SK-N-SH (cell line): Measurements from ENCODE around the gene ELAC1. TPM values are rescaled to one million over a fixed set of nuclear protein-coding genes. Genes with fewer than 3 reads are reported as not detected.

Experiments
- CTCF ChIA-PET: fragments of 300-600, 350-600 bp; formaldehyde crosslinking; extraction: SDS; loops from one replicate; lab custom pipeline; 2021; lab: Yijun Ruan, JAX
- POLR2A ChIA-PET: fragments of 350-600 bp; sonication (Branson Sonifier 250); formaldehyde crosslinking; extraction: SDS; loops from one replicate; lab custom pipeline; 2020; ENCODE audit warnings: antibody characterized with exemption, inconsistent platforms; lab: Yijun Ruan, JAX
- DNase-seq: peaks from one replicate; pipeline ENCODE4 v3.0.0; 2012
- H2AFZ ChIP-seq: fragments of 200-600 bp; sonication (generic); 2 replicates; pipeline ENCODE4 v1.8.1; 2016; ENCODE audit warnings: antibody characterized with exemption, mild to moderate bottlenecking, low read depth
- H3F3A ChIP-seq: fragments of 200-600 bp; sonication (generic); replicated peaks from 2 replicates; pipeline ENCODE3; 2016; ENCODE audit warnings: antibody characterized with exemption, mild to moderate bottlenecking; ENCODE audit not compliant: insufficient read depth
- H3K27ac ChIP-seq, 2 experiments: fragments of 200-500 bp in 1 of 2; fragments of 200-600 bp in 1 of 2; sonication (Bioruptor generic) in 1 of 2; sonication (generic), shearing (Covaris generic) in 1 of 2; 2 replicates each; pipeline versions ENCODE4 v1.5.1 to v1.6.1; 2014 to 2016; ENCODE audit warnings: low read depth in 2 of 2, inconsistent platforms in 1 of 2, low read length in 1 of 2, mild to moderate bottlenecking in 1 of 2, mixed read lengths in 1 of 2
- H3K27me3 ChIP-seq: fragments of 200-600 bp; sonication (generic), shearing (Covaris generic); 2 replicates; pipeline ENCODE4 v1.6.1; 2016; ENCODE audit warnings: mixed run types; ENCODE audit not compliant: insufficient read depth
- H3K36me3 ChIP-seq, 2 experiments: fragments of 200-500 bp in 1 of 2; fragments of 200-600 bp in 1 of 2; sonication (Bioruptor generic) in 1 of 2; sonication (generic) in 1 of 2; replicated peaks in 1 of 2; 2 replicates each; pipeline versions ENCODE3 to v1.5.1; 2014 to 2016; ENCODE audit warnings: low read length in 1 of 2, mild to moderate bottlenecking in 1 of 2; ENCODE audit not compliant: insufficient read depth in 2 of 2, control insufficient read depth in 1 of 2
- H3K4me1 ChIP-seq, 2 experiments: fragments of 200-500 bp in 1 of 2; fragments of 200-600 bp in 1 of 2; sonication (Bioruptor generic) in 1 of 2; sonication (generic), shearing (Covaris generic) in 1 of 2; 2 replicates each; pipeline versions ENCODE4 v1.5.1 to v1.6.1; 2014 to 2016; ENCODE audit warnings: low read depth in 1 of 2, low read length in 1 of 2, mixed run types in 1 of 2; ENCODE audit not compliant: insufficient read depth in 2 of 2, control insufficient read depth in 1 of 2
- H3K4me2 ChIP-seq: fragments of 200-600 bp; sonication (generic), shearing (Covaris generic); 2 replicates; pipeline ENCODE4 v1.6.1; 2017; ENCODE audit warnings: mixed run types
- H3K4me3 ChIP-seq, 2 experiments: fragments of 200-500 bp in 1 of 2; fragments of 200-600 bp in 1 of 2; sonication (Bioruptor generic) in 1 of 2; sonication (generic), shearing (Covaris generic) in 1 of 2; 2 replicates each; pipeline versions ENCODE4 v1.5.1 to v1.8.1; 2014 to 2016; ENCODE audit warnings: low read depth in 2 of 2, inconsistent platforms in 1 of 2, low read length in 1 of 2, mild to moderate bottlenecking in 1 of 2, mixed read lengths in 1 of 2, moderate library complexity in 1 of 2
- H3K79me2 ChIP-seq: fragments of 200-600 bp; sonication (generic); 2 replicates; pipeline ENCODE4 v1.8.1; 2017; ENCODE audit warnings: mild to moderate bottlenecking; ENCODE audit not compliant: insufficient read depth
- H3K9ac ChIP-seq: fragments of 200-600 bp; sonication (generic); 2 replicates; pipeline ENCODE4 v1.6.1; 2017; ENCODE audit warnings: mixed run types
- H3K9me2 ChIP-seq: fragments of 200-600 bp; sonication (generic); 2 replicates; pipeline ENCODE4 v1.6.1; 2017; ENCODE audit warnings: mixed run types
- H3K9me3 ChIP-seq: fragments of 200-600 bp; sonication (generic); 2 replicates; pipeline ENCODE4 v1.6.1; 2017; ENCODE audit warnings: mixed run types, mild to moderate bottlenecking, moderate library complexity
- H4K20me1 ChIP-seq: fragments of 200-600 bp; sonication (generic); 2 replicates; pipeline ENCODE4 v1.6.1; 2017; ENCODE audit warnings: mild to moderate bottlenecking, mixed run types; ENCODE audit not compliant: insufficient read depth
- GABPA ChIP-seq: IDR thresholded peaks from 2 replicates; pipeline ENCODE4 v1.4.0; 2012; ENCODE audit warnings: low read depth, mild to moderate bottlenecking
- POLR2AphosphoS5 ChIP-seq: IDR thresholded peaks from 2 replicates; pipeline ENCODE4 v1.6.1; 2012; ENCODE audit warnings: low read depth, low read length
- SMC3 ChIP-seq: IDR thresholded peaks from 2 replicates; pipeline ENCODE4 v1.6.1; 2012; ENCODE audit warnings: low read depth, low read length, improper control_type of control experiment
- TAF1 ChIP-seq: IDR thresholded peaks from 2 replicates; pipeline ENCODE4 v1.6.1; 2012; ENCODE audit warnings: low read depth, mild to moderate bottlenecking, low read length, moderate library complexity, borderline replicate concordance
- TEAD4 ChIP-seq: IDR thresholded peaks from 2 replicates; pipeline ENCODE4 v1.4.0; 2012; ENCODE audit warnings: mild to moderate bottlenecking, borderline replicate concordance; ENCODE audit not compliant: insufficient read depth
- YY1 ChIP-seq: IDR thresholded peaks from 2 replicates; pipeline ENCODE4 v1.4.0; 2012; ENCODE audit warnings: low read depth, mild to moderate bottlenecking
- WGBS: methylation state at CpG from one replicate; pipeline ENCODE4 v1.1.6; 2017; ENCODE audit warnings: low lambda C conversion rate; 5-methylcytosine and 5-hydroxymethylcytosine counted together
- polyA plus RNA-seq, 3 experiments: library from polyadenylated mRNA; depleted of rRNA; stranded (reverse); fragments of >200 nt; gene quantifications; 2 replicates each; pipeline ENCODE4 v1.2.3, GENCODE V29; 2012
- TF ChIP-seq, protein P1 (sequence below): IDR thresholded peaks from 2 replicates; pipeline ENCODE4 v1.6.1; 2012; ENCODE audit warnings: mild to moderate bottlenecking, low read depth, low read length, moderate library complexity
- TF ChIP-seq, protein P2 (sequence below): IDR thresholded peaks from 2 replicates; pipeline ENCODE4 v1.4.0; 2012; ENCODE audit warnings: low read depth, borderline replicate concordance

ELAC1 gene
- polyA plus RNA-seq, 1 of the 3 experiments (the other 2 are of a cell fraction): 10.8 TPM

DNA sequence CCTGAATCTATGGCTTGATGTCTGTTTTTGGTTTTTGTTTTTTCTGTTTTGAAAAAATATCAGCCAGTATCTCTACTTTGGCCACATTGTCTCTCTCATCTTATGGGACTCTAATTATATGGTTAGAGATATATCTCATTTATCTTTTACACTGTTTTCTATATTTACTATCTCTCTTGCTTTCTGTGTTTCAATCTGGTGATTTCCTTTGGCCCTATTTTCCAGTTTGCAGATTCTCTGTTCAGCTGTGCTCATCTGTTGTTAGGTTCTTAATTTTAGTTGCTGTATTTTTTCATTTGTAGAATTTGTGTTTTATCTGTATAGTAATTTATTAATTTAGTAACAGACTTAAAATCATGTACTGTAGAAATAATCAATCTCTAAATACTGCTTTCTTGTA lies 41.3 kb upstream of the ELAC1 start:
- Histone ChIP-seq H3K27me3 (no peaks in the 10 kb centered on the region), H3K27ac (no peak overlapping the region), H3K9me2 (no peaks in the 10 kb centered on the region), H3K36me3 (peaks cover 41 to 53% of the 10 kb centered on the region in 2 experiments), H4K20me1 (no peaks in the 10 kb centered on the region), H3K4me2 (no peak overlapping the region), H3K4me1 (no peaks in the 10 kb centered on the region), H3K79me2 (no peaks in the 10 kb centered on the region), H3K9ac (no peak overlapping the region), H2AFZ (no peak overlapping the region), H3K4me3 (no peak overlapping the region), H3F3A (no peaks in the 10 kb centered on the region), H3K9me3 (peaks cover 10% of the 10 kb centered on the region; the same call in 1 of the 2 replicates)
- ChIA-PET POLR2A (no interaction called here), CTCF (no interaction called here)
- TF ChIP-seq SMC3 (no peak), POLR2AphosphoS5 (no peak), GABPA (no peak), TEAD4 (no peak), YY1 (no peak)
- TF ChIP-seq, protein P1, sequence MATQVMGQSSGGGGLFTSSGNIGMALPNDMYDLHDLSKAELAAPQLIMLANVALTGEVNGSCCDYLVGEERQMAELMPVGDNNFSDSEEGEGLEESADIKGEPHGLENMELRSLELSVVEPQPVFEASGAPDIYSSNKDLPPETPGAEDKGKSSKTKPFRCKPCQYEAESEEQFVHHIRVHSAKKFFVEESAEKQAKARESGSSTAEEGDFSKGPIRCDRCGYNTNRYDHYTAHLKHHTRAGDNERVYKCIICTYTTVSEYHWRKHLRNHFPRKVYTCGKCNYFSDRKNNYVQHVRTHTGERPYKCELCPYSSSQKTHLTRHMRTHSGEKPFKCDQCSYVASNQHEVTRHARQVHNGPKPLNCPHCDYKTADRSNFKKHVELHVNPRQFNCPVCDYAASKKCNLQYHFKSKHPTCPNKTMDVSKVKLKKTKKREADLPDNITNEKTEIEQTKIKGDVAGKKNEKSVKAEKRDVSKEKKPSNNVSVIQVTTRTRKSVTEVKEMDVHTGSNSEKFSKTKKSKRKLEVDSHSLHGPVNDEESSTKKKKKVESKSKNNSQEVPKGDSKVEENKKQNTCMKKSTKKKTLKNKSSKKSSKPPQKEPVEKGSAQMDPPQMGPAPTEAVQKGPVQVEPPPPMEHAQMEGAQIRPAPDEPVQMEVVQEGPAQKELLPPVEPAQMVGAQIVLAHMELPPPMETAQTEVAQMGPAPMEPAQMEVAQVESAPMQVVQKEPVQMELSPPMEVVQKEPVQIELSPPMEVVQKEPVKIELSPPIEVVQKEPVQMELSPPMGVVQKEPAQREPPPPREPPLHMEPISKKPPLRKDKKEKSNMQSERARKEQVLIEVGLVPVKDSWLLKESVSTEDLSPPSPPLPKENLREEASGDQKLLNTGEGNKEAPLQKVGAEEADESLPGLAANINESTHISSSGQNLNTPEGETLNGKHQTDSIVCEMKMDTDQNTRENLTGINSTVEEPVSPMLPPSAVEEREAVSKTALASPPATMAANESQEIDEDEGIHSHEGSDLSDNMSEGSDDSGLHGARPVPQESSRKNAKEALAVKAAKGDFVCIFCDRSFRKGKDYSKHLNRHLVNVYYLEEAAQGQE: no peak
- TF ChIP-seq, protein P2, sequence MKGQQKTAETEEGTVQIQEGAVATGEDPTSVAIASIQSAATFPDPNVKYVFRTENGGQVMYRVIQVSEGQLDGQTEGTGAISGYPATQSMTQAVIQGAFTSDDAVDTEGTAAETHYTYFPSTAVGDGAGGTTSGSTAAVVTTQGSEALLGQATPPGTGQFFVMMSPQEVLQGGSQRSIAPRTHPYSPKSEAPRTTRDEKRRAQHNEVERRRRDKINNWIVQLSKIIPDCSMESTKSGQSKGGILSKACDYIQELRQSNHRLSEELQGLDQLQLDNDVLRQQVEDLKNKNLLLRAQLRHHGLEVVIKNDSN: no peak
- DNase-seq: no peak

DNA sequence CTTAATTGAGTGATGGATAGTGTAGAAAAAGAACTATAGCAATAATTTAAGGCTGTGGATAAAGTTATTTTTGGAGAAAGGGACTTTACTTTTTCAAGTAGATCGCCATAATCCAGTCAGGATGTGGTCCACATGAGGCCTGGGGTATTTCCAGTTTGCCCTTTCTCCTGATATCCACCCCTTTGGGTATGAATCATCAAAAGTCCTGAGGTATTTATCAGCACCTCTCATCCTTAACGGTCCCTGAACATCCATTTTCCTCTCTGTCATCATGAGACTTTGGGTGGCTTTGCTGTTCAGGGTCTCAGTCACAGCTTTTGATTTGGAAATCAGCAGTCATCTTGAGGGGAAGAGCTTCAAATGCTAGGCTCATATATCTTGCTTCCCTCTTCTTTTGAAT lies 39.3 kb upstream of the ELAC1 start:
- H2AFZ ChIP-seq: no peak overlapping the region
- H3K4me3 ChIP-seq: no peak overlapping the region
- no peaks in the 10 kb centered on the region for H3K79me2 ChIP-seq
- no peaks in the 10 kb centered on the region for H3F3A ChIP-seq
- CTCF ChIA-PET: no interaction called here
- H3K9me2 ChIP-seq: no peaks in the 10 kb centered on the region
- DNase-seq: no peak
- TF ChIP-seq TAF1: no peak
- no peaks in the 10 kb centered on the region for H4K20me1 ChIP-seq
- no peaks in the 10 kb centered on the region for H3K27me3 ChIP-seq
- no peak overlapping the region for H3K27ac ChIP-seq
- POLR2A ChIA-PET: no interaction called here
- no peak overlapping the region for H3K4me2 ChIP-seq
- WGBS: 78% methylated on average over 2 of the region's 2 CpGs
- H3K36me3 ChIP-seq: peaks cover 29 to 56% of the 10 kb centered on the region in 2 experiments
- H3K9ac ChIP-seq: no peak overlapping the region
- no peaks in the 10 kb centered on the region for H3K4me1 ChIP-seq
- peaks cover 10% of the 10 kb centered on the region; the same call in 1 of the 2 replicates for H3K9me3 ChIP-seq
